Liver (tissue), 9 donors: ENCODE measurements around the gene LAMB4. TPM values are rescaled to one million over a fixed set of nuclear protein-coding genes. Genes with fewer than 3 reads are reported as not detected.

ENCODE experiments used
- DNase-seq: peaks from one replicate; pipeline ENCODE4 v3.0.0-alpha.2; 2017; ENCODE audit warnings: low spot score
- H3K27ac ChIP-seq, 2 donors: one replicate each; pipeline ENCODE4 v1.7.0; 2013; ENCODE audit warnings: inconsistent platforms in 2 of 2, low read length in 2 of 2, control low read depth in 1 of 2, low read depth in 1 of 2, mild to moderate bottlenecking in 1 of 2
- H3K27me3 ChIP-seq, 4 donors: one replicate each; pipeline versions ENCODE4 v1.6.1 to v1.7.0; 2013; ENCODE audit warnings: low read length in 3 of 4, inconsistent platforms in 1 of 4, mild to moderate bottlenecking in 1 of 4, moderate library complexity in 1 of 4; ENCODE audit not compliant: control insufficient read depth in 4 of 4, insufficient read depth in 4 of 4
- H3K36me3 ChIP-seq, 4 donors: one replicate each; pipeline versions ENCODE4 v1.6.1 to v1.7.0; 2013; ENCODE audit warnings: low read length in 3 of 4, mild to moderate bottlenecking in 3 of 4, low read depth in 1 of 4, moderate library complexity in 1 of 4; ENCODE audit not compliant: control insufficient read depth in 4 of 4, insufficient read depth in 3 of 4
- H3K4me1 ChIP-seq, 4 donors: one replicate each; pipeline versions ENCODE4 v1.6.1 to v1.7.0; 2013; ENCODE audit warnings: low read length in 3 of 4, mild to moderate bottlenecking in 3 of 4, moderate library complexity in 1 of 4; ENCODE audit not compliant: control insufficient read depth in 4 of 4, insufficient read depth in 4 of 4
- H3K4me3 ChIP-seq, 3 donors: one replicate each; pipeline versions ENCODE4 v1.6.1 to v1.7.0; 2013; ENCODE audit warnings: low read length in 3 of 3, control low read depth in 1 of 3, low read depth in 1 of 3, mild to moderate bottlenecking in 1 of 3
- H3K9ac ChIP-seq, 2 donors: one replicate each; pipeline ENCODE4 v1.7.0; 2013; ENCODE audit warnings: low read length in 2 of 2, mild to moderate bottlenecking in 2 of 2, moderate library complexity in 2 of 2, control low read depth in 1 of 2, low read depth in 1 of 2
- H3K9me3 ChIP-seq, 4 donors: one replicate each; pipeline versions ENCODE4 v1.6.1 to v1.7.0; 2013; ENCODE audit warnings: low read length in 3 of 4; ENCODE audit not compliant: control insufficient read depth in 4 of 4
- ATF3 ChIP-seq: IDR thresholded peaks from 2 replicates; pipeline ENCODE4 v1.6.1; 2016; ENCODE audit warnings: antibody characterized with exemption
- CTCF ChIP-seq: fragments of 150-350 bp; IDR thresholded peaks from 2 replicates; pipeline ENCODE4 v1.5.1; 2017; ENCODE audit warnings: improper control_type of control experiment, low read depth, low read length; ENCODE audit not compliant: missing input control
- EGR1 ChIP-seq, 2 donors: IDR thresholded peaks; 2 replicates each; pipeline ENCODE4 v1.6.1; 2016 to 2018; ENCODE audit warnings: antibody characterized with exemption in 2 of 2, low read depth in 2 of 2
- FOXA2 ChIP-seq: IDR thresholded peaks from 2 replicates; pipeline ENCODE4 v1.6.1; 2016; ENCODE audit warnings: antibody characterized with exemption
- GABPA ChIP-seq, 2 donors: IDR thresholded peaks in 1 of 2; conservative IDR thresholded peaks in 1 of 2; 2 replicates each; pipeline ENCODE4 v1.6.1; 2016; ENCODE audit warnings: antibody characterized with exemption in 2 of 2, mild to moderate bottlenecking in 1 of 2, moderate library complexity in 1 of 2
- HNF4A ChIP-seq, 2 donors: conservative IDR thresholded peaks; 2 replicates each; pipeline ENCODE4 v1.6.1; 2016; ENCODE audit warnings: antibody characterized with exemption in 2 of 2, mild to moderate bottlenecking in 2 of 2
- HNF4G ChIP-seq: IDR thresholded peaks from 2 replicates; pipeline ENCODE4 v1.6.1; 2016; ENCODE audit warnings: antibody characterized with exemption
- JUND ChIP-seq, 2 donors: IDR thresholded peaks; 2 replicates each; pipeline ENCODE4 v1.6.1; 2016; ENCODE audit warnings: antibody characterized with exemption in 2 of 2
- NR2F2 ChIP-seq: IDR thresholded peaks from 2 replicates; pipeline ENCODE4 v1.6.1; 2016; ENCODE audit warnings: antibody characterized with exemption
- RAD21 ChIP-seq, 2 donors: IDR thresholded peaks; 2 replicates each; pipeline ENCODE4 v1.6.1; 2016; ENCODE audit warnings: antibody characterized with exemption in 2 of 2, mild to moderate bottlenecking in 2 of 2
- REST ChIP-seq: IDR thresholded peaks from 2 replicates; pipeline ENCODE4 v1.6.1; 2016; ENCODE audit warnings: antibody characterized with exemption, mild to moderate bottlenecking
- RXRA ChIP-seq, 2 donors: IDR thresholded peaks; 2 replicates each; pipeline ENCODE4 v1.6.1; 2017 to 2018; ENCODE audit warnings: antibody characterized with exemption in 2 of 2, mild to moderate bottlenecking in 1 of 2
- SP1 ChIP-seq: IDR thresholded peaks from 2 replicates; pipeline ENCODE4 v1.6.1; 2018; ENCODE audit warnings: antibody characterized with exemption, mild to moderate bottlenecking
- TAF1 ChIP-seq: conservative IDR thresholded peaks from 2 replicates; pipeline ENCODE4 v1.6.1; 2016; ENCODE audit warnings: antibody characterized with exemption, mild to moderate bottlenecking
- YY1 ChIP-seq: IDR thresholded peaks from 2 replicates; pipeline ENCODE4 v1.6.1; 2016; ENCODE audit warnings: antibody characterized with exemption, mild to moderate bottlenecking
- ZBTB33 ChIP-seq: IDR thresholded peaks from 2 replicates; pipeline ENCODE4 v1.6.1; 2016; ENCODE audit warnings: antibody characterized with exemption
- WGBS: extraction: QIAGEN DNeasy Blood & Tissue Kit; methylation state at CpG from one replicate; pipeline ENCODE4 v1.1.7; 2013; 5-methylcytosine and 5-hydroxymethylcytosine counted together
- polyA plus RNA-seq, 2 donors: library from polyadenylated mRNA; stranded (reverse) in 1 of 2; unstranded in 1 of 2; fragments of 200-250 nt in 1 of 2; fragments of >200 nt in 1 of 2; fragmentation: Nextera tagmentation in 1 of 2; extraction: Ambion mirVana in 1 of 2; gene quantifications; one replicate each; pipeline versions ENCODE4 v1.2.1 to v1.2.3, GENCODE V29; 2013 to 2015
- total RNA-seq, 2 donors: library from RNA; depleted of rRNA; stranded (reverse); fragments of >200 nt; gene quantifications; one replicate each; pipeline ENCODE4 v1.2.3, GENCODE V29; 2014
- TF ChIP-seq, protein P1 (sequence below): IDR thresholded peaks from 2 replicates; pipeline ENCODE4 v1.6.1; 2016; ENCODE audit warnings: antibody characterized with exemption
- donor health status: healthy.
- donor health status: healthy.
- donor health status: healthy.
- donor health status: healthy.
- donor health status: healthy.

Gene LAMB4
- total and polyA plus RNA-seq, 4 donors: under 0.01 to 0.03 TPM; not detected in 2

DNA sequence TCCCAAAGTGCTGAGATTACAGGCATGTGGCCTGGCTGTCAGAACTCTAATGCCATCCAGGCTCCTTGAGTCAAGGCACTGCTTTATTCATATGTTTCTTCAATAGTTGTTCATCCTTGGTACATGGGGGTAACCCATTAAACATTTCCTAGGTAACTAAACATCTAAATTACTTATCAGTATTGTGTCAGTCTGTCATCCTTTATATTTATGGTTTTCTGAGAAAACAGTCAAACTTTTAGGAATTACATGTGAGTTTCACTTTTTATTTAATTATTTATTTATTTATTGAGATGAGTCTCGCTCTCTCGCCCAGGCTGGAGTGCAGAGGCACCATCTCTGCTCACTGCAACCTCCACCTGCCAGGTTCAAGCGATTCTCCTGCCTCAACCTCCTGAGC lies 81.7 kb downstream of the LAMB4 start:
- Histone ChIP-seq H3K27ac (no peak overlapping the region), H3K9ac (no peak overlapping the region), H3K36me3 (no peaks in the 10 kb centered on the region), H3K4me1 (no peaks in the 10 kb centered on the region), H3K27me3 (no peaks in the 10 kb centered on the region), H3K9me3 (no peaks in the 10 kb centered on the region), H3K4me3 (no peak overlapping the region)
- no peak for DNase-seq
- WGBS: 95% methylated on average over 3 of the region's 3 CpGs
- TF ChIP-seq JUND (IDR thresholded peaks at IDR 0.05) (no peak), TAF1 (no peak), RXRA (IDR thresholded peaks at IDR 0.05) (no peak), HNF4G (no peak), NR2F2 (no peak), GABPA (IDR thresholded peaks at IDR 0.05 in 1 of 2, conservative IDR thresholded peaks at IDR 0.05 in 1 of 2) (no peak), SP1 (no peak), YY1 (no peak), FOXA2 (no peak), CTCF (no peak), ZBTB33 (no peak), EGR1 (IDR thresholded peaks at IDR 0.05; ENCODE audit: low read depth in 2 of 2) (no peak), RAD21 (IDR thresholded peaks at IDR 0.05) (no peak), ATF3 (no peak)
- TF ChIP-seq, protein P1, sequence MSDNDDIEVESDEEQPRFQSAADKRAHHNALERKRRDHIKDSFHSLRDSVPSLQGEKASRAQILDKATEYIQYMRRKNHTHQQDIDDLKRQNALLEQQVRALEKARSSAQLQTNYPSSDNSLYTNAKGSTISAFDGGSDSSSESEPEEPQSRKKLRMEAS: no peak

GRCh38 chr7:108046952-108047506 lies 83.1 kb downstream of the LAMB4 start:
- no peak overlapping the region for H3K27ac ChIP-seq
- H3K4me3 ChIP-seq: no peak overlapping the region
- H3K4me1 ChIP-seq: no peaks in the 10 kb centered on the region
- H3K9me3 ChIP-seq: no peaks in the 10 kb centered on the region
- DNase-seq: no peak
- no peaks in the 10 kb centered on the region for H3K36me3 ChIP-seq
- no peaks in the 10 kb centered on the region for H3K27me3 ChIP-seq
- no peak overlapping the region for H3K9ac ChIP-seq
- WGBS: 87% methylated on average over 6 of the region's 6 CpGs
- no peak for TF ChIP-seq REST
- TF ChIP-seq HNF4A (conservative IDR thresholded peaks at IDR 0.05): no peak
- no peak for TF ChIP-seq JUND (IDR thresholded peaks at IDR 0.05)
- TF ChIP-seq CTCF: no peak
- TF ChIP-seq RAD21 (IDR thresholded peaks at IDR 0.05): no peak
- TF ChIP-seq ATF3: no peak
- TF ChIP-seq YY1: no peak
- no peak for TF ChIP-seq SP1
- TF ChIP-seq, protein P1: no peak
- TF ChIP-seq FOXA2: no peak
- no peak for TF ChIP-seq NR2F2
- no peak for TF ChIP-seq RXRA (IDR thresholded peaks at IDR 0.05)
- no peak for TF ChIP-seq ZBTB33
- no peak for TF ChIP-seq EGR1 (IDR thresholded peaks at IDR 0.05; ENCODE audit: low read depth in 2 of 2)
- no peak for TF ChIP-seq HNF4G
- TF ChIP-seq GABPA (IDR thresholded peaks at IDR 0.05 in 1 of 2, conservative IDR thresholded peaks at IDR 0.05 in 1 of 2): no peak
